ENCODE data around the gene MORN4.
"Not testable (repeated sequence)": the region's sequence is repeated elsewhere in the genome, so short reads cannot be mapped to it uniquely, and the experiment has no call there.

The MORN4 gene

GRCh38 chr10:97640868-97641811 is 7.8 kb upstream of the MORN4 start:
- peak; percentile 20 for DNase-seq

- DNase-seq, result peak; percentile 100
Observed at GRCh38 chr10:97640174-97640867, 7.0 kb upstream of the MORN4 start, which contains the start of gene PI4K2A. PI4K2A (plus strand) TSS chr10:97640671; CDS start chr10:97640743, 72 bp downstream.

GRCh38 chr10:97639090-97639489 is 5.8 kb upstream of the MORN4 start:
- DNase-seq, result not testable (repeated sequence)

GRCh38 chr10:97635577-97635976 is 2.3 kb upstream of the MORN4 start:
- no peak for DNase-seq

- DNase-seq, result peak; percentile 13
Observed at GRCh38 chr10:97633921-97634320, 621 bp upstream of the MORN4 start.

GRCh38 chr10:97631098-97631497 is 2.2 kb downstream of the MORN4 start:
- no peak for DNase-seq

- no peak for DNase-seq
Observed at GRCh38 chr10:97629289-97629688, 4.0 kb downstream of the MORN4 start.

- no peak for DNase-seq
Observed at GRCh38 chr10:97628228-97628627, 5.1 kb downstream of the MORN4 start.

- no peak for DNase-seq
Observed at GRCh38 chr10:97627731-97628130, 5.6 kb downstream of the MORN4 start.

- DNase-seq, result no peak
Observed at GRCh38 chr10:97623277-97623676, 10.0 kb downstream of the MORN4 start.

GRCh38 chr10:97618733-97619132 is 14.6 kb downstream of the MORN4 start:
- DNase-seq, result no peak

- no peak for DNase-seq
Observed at GRCh38 chr10:97618285-97618684, 15.0 kb downstream of the MORN4 start.

- DNase-seq, result no peak
Observed at GRCh38 chr10:97612386-97612785, 20.9 kb downstream of the MORN4 start.

- DNase-seq, result no peak
Observed at GRCh38 chr10:97611473-97611872, 21.8 kb downstream of the MORN4 start.

GRCh38 chr10:97608991-97609561 is 24.2 kb downstream of the MORN4 start:
- DNase-seq, result no peak

GRCh38 chr10:97607095-97607636 is 26.1 kb downstream of the MORN4 start:
- DNase-seq, result no peak

GRCh38 chr10:97601268-97602215 is 31.8 kb downstream of the MORN4 start:
- DNase-seq, result no peak

GRCh38 chr10:97600616-97601015 is 32.7 kb downstream of the MORN4 start:
- no peak for DNase-seq

- DNase-seq, result no peak
Observed at GRCh38 chr10:97599272-97599619, 34.1 kb downstream of the MORN4 start.

- no peak for DNase-seq
Observed at GRCh38 chr10:97598407-97599271, 34.7 kb downstream of the MORN4 start.

GRCh38 chr10:97597778-97598177 is 35.5 kb downstream of the MORN4 start:
- no peak for DNase-seq
